ENCODE measurements around the gene ATXN7.

- no peak for TF ChIP-seq POLR2AphosphoS5 (IDR thresholded peaks at IDR 0.05)
- no peak for TF ChIP-seq CTCF (IDR thresholded peaks at IDR 0.05)
- no peak for TF ChIP-seq EP300 (IDR thresholded peaks at IDR 0.05)
Measured at GRCh38 chr3:63951492-63952247, 88.0 kb downstream of the ATXN7 start.

Measured in esophagus muscularis mucosa (tissue), 4 donors.